ENCODE results near the gene SESN1. TPM values are rescaled to one million over a fixed set of nuclear protein-coding genes. Genes with fewer than 3 reads are reported as not detected.

Gene SESN1
- total RNA-seq, 1 donor from 2014 or later: 23.6 TPM

DNA sequence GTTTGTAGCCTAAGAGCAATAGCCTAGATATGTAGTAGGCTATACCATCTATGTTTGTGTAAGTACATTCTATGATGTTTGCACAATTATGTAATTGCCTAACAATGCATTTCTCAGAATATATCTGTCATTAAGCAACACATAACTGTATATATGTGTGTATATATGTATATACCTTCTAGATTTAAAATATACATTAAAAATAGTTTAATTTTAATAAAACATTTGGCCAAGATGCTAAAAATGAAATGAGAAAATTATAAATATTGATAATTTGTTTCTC, 20.6 kb downstream of the SESN1 start:
- no peaks in the 10 kb centered on the region for H3K36me3 Mint-ChIP-seq (ENCODE audit: low read depth, unreplicated experiment)
- H3K27me3 Mint-ChIP-seq (ENCODE audit: unreplicated experiment): no peaks in the 10 kb centered on the region
- TF ChIP-seq, protein P1, sequence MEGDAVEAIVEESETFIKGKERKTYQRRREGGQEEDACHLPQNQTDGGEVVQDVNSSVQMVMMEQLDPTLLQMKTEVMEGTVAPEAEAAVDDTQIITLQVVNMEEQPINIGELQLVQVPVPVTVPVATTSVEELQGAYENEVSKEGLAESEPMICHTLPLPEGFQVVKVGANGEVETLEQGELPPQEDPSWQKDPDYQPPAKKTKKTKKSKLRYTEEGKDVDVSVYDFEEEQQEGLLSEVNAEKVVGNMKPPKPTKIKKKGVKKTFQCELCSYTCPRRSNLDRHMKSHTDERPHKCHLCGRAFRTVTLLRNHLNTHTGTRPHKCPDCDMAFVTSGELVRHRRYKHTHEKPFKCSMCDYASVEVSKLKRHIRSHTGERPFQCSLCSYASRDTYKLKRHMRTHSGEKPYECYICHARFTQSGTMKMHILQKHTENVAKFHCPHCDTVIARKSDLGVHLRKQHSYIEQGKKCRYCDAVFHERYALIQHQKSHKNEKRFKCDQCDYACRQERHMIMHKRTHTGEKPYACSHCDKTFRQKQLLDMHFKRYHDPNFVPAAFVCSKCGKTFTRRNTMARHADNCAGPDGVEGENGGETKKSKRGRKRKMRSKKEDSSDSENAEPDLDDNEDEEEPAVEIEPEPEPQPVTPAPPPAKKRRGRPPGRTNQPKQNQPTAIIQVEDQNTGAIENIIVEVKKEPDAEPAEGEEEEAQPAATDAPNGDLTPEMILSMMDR (IDR thresholded peaks at IDR 0.05; ENCODE audit: unreplicated experiment): no peak
- H3K27ac Mint-ChIP-seq (ENCODE audit: unreplicated experiment): no peak overlapping the region
- peaks cover 13% of the 10 kb centered on the region for H3K4me1 Mint-ChIP-seq (ENCODE audit: unreplicated experiment)
- no peak for DNase-seq (ENCODE audit: low spot score)
- H3K4me3 Mint-ChIP-seq (ENCODE audit: unreplicated experiment): no peak overlapping the region
- no peaks in the 10 kb centered on the region for H3K9me3 Mint-ChIP-seq (ENCODE audit: unreplicated experiment)

DNA sequence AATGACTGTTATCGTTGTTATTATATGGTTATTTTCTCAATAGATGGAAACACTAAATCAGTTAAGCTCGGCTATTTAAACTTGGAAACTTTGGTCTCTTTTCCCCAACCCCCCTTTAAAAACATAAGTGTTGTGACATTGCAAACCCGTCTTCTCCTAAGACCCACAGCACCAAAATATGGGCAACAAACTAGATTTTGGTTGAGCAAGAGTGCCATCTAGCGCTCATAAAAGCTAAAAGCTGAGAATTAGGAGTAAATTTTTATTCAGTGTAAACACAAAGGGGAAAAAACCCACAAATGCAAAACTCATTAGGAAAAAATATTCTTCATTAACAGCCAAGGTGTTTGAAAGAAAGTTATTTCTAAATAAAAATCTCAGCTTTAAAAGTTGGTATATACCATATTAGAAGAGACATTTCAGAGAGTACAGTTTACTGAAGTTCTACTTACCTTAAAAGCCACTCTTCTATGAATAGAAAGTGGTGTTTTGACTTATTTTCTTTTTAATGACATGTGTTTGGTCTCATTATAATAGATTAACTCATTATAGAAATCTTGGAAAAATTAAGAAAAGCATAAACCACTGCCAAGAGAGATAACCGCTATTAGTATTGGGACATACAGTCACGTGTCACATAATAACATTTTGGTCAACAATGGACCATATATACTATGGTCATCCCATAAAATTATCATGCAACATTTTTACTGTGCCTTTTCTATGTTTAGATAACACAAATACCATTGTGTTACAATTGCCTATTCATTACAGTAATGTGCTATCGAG, 21.1 kb downstream of the SESN1 start:
- TF ChIP-seq, protein P1 (IDR thresholded peaks at IDR 0.05; ENCODE audit: unreplicated experiment): peak; percentile 69
- Mint-ChIP-seq H3K36me3 (ENCODE audit: low read depth, unreplicated experiment) (no peaks in the 10 kb centered on the region), H3K9me3 (ENCODE audit: unreplicated experiment) (no peaks in the 10 kb centered on the region), H3K4me3 (ENCODE audit: unreplicated experiment) (no peak overlapping the region), H3K4me1 (ENCODE audit: unreplicated experiment) (peaks cover 13% of the 10 kb centered on the region), H3K27ac (ENCODE audit: unreplicated experiment) (no peak overlapping the region), H3K27me3 (ENCODE audit: unreplicated experiment) (no peaks in the 10 kb centered on the region)
- peak; percentile 37 for DNase-seq (ENCODE audit: low spot score)

DNA sequence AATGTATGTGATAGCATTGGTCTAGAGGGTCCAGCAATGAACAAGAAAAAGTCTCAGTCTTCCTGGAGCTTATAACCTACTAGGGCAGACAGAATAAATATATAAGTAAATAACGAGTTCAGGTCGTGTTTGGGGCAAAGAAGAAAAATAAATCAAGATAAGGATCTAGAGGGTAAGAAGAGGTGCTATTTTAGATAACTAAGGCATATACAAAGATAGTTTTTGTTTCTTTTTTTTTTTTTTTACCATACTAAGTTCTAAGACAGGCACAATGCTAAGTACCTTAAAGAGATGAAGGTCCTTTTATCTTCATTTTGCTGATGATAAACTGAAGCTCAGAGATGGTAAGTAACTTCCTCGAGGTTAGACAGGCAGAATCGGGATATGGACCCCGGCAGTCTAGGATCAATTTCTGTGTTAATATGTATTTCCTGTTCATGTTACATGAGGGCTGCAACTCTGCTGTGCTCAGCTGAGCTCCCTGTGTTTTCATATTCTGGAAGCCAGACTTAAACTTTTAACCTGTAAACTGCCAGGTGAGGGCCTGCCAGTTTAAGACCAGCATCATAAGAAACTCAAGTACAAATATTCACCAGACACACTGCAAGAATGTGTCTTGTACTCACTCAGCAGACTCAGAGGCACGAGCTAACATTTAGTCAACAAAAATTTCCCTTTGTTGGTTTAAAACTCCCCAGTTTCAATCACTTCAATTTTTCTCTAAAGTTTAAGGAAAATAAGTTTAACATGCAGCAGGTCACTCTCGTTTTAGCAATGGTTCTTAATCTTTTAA, 23.3 kb downstream of the SESN1 start:
- no peak for DNase-seq (ENCODE audit: low spot score)
- Mint-ChIP-seq H3K27ac (ENCODE audit: unreplicated experiment) (no peak overlapping the region), H3K4me3 (ENCODE audit: unreplicated experiment) (no peak overlapping the region), H3K27me3 (ENCODE audit: unreplicated experiment) (no peaks in the 10 kb centered on the region), H3K4me1 (ENCODE audit: unreplicated experiment) (peaks cover 4% of the 10 kb centered on the region), H3K36me3 (ENCODE audit: low read depth, unreplicated experiment) (no peaks in the 10 kb centered on the region), H3K9me3 (ENCODE audit: unreplicated experiment) (no peaks in the 10 kb centered on the region)
- TF ChIP-seq, protein P1 (IDR thresholded peaks at IDR 0.05; ENCODE audit: unreplicated experiment): no peak

DNA sequence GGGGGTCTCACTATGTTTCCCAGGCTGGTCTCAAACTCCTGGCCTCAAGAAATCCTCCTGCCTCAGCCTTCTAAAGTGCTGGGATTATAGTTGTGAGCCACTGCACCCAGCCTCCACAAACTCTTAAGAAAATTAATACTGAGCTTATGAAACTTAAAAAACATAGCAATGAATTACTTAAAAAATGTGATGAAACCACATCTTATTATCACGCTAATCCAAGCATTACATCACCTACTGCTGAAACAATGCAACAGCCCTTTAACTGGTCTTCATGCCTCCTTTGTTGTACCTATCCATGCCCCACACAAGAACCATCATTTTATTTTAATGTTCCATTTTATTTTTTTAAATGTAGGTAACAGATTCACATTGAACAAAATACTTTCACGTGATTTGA, 24.9 kb downstream of the SESN1 start:
- peaks cover 3% of the 10 kb centered on the region for H3K4me1 Mint-ChIP-seq (ENCODE audit: unreplicated experiment)
- no peaks in the 10 kb centered on the region for H3K36me3 Mint-ChIP-seq (ENCODE audit: low read depth, unreplicated experiment)
- H3K9me3 Mint-ChIP-seq (ENCODE audit: unreplicated experiment): no peaks in the 10 kb centered on the region
- H3K27ac Mint-ChIP-seq (ENCODE audit: unreplicated experiment): no peak overlapping the region
- H3K4me3 Mint-ChIP-seq (ENCODE audit: unreplicated experiment): no peak overlapping the region
- no peaks in the 10 kb centered on the region for H3K27me3 Mint-ChIP-seq (ENCODE audit: unreplicated experiment)
- TF ChIP-seq, protein P1 (IDR thresholded peaks at IDR 0.05; ENCODE audit: unreplicated experiment): no peak
- DNase-seq (ENCODE audit: low spot score): no peak

Measured in endothelial cell (in vitro differentiated cells).